Activated CD4-positive, CD25-positive, alpha-beta regulatory T cell treated with anti-CD3 and anti-CD28 coated beads, Interleukin-2, amount 50 U/mL, for 24 hours (primary cell): ENCODE data around the gene PRKAR1B.
A peak's percentile ranks its signal among the peaks of the same experiment; 100 is the strongest.

Source experiments
- ATAC-seq, 2 donors: fragments of 150-1000 bp; cut with Tn5 transposase; one replicate each; pipeline ENCODE4 v1.10.0; 2021; ENCODE audit warnings: mild to moderate bottlenecking in 1 of 2, moderate library complexity in 1 of 2

Gene PRKAR1B

DNA sequence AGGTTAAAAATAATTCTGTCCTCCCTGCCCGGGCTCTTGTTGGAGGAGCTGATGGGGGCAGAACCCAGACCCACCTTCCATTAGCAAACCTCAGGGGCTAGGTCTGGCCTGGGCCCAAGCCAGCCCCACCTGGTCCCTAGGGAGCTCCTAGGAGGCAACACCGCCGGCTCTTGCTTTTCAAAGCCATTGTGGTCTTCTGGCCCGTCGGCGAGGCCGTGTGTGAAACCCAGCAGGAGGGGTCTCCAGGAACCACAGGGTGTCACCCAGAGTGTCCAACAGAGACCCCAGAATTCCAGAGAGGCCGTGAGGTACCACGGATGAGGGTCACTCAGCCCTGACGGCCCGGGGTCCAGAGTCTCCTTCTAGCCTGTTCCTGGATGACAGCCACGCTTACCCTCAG lies 190.8 kb downstream of the PRKAR1B start:
- no peak for ATAC-seq

DNA sequence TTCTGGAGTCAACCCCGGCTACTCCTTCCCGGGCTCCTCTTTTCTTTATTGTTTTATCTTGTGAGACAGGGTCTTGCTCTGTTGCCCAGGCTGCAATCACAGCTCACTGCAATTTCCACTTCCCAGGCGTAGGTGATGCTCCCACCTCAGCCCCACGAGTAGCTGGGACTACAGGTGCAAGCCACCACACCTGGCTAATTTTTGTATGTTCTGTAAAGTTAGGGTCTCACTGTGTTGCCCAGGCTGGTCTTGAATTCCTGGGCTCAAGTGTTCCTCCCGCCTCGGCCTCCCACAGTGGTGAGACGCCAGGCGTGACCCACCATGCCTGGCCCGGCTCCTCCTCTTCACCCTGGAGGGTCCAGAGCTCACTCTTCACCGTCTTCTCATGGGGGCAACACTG lies 192.1 kb downstream of the PRKAR1B start:
- ATAC-seq, result no peak

DNA sequence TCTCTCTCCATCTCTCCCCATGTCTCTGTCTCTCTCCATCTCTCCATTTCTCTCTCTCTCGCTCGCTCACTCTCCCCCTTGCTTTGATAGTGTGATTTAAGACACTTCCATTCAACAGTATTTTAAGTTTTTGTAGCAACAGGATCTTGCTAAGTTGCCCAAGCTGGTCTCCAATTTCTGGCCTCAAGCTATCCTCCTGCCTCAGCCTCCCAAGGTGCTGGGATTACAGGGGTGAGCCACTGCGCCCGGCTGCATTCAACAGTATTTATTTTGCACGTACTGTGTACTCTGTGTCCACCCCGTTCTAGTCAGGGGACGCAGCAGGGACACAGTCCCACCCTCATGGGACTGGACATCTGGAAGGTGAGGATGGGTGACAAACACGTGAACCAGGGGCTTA lies 193.0 kb downstream of the PRKAR1B start:
- ATAC-seq, result no peak

DNA sequence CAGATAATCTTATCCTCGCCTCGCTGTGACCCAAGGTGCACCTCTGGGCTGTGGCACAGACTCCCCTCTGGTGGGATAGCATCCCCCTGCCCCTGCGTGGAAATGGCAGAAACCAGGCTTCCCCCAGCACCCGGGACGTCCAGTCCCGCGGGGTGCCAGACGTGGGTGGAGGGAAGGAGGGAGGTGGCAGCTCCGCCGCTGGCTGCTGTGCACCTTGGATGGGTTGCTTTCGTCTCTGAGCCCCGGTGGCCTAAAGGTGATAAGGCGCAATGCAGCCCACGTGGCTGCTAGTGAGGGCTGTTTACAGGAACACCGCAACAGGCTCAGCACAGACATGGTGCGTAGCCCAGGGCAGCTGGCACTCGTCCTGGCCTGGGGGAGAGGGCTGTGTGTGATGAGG lies 193.8 kb downstream of the PRKAR1B start:
- no peak for ATAC-seq

DNA sequence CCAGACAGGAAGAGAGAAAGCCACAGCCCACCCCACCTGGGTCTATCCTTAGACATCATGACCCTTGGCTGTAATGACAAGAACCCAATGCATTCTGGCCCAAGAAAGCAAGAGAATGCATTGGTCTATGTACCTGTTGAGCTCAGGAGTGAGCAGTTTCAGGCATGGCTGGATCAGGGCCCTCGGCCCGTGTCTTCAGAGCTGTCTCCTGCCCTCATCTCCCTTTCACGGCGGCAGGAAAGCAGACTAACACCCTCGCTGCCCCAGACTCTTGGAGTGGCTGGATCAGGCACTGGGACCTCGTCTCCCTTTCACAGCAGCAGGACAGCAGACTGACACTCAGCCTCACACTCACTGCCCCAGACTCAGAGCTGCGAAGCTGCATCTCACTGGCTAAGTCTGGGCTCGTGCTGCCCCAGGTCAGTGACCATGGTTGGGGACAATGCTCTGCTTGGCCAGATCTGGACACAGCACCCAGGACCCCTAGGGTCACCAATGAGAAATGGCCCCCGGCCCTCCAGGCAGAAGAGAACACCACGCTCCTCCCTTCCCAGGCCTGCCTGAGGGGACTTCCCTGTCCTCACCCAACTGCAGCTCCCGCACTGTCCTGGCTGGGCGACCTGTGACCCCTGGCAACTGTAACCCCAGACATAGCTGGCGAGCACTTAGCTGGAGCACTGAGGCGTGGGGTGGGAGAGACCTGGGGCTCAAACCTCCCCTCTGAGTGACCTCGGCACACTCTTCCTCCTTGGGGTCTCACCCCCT lies 194.5 kb downstream of the PRKAR1B start:
- no peak for ATAC-seq

DNA sequence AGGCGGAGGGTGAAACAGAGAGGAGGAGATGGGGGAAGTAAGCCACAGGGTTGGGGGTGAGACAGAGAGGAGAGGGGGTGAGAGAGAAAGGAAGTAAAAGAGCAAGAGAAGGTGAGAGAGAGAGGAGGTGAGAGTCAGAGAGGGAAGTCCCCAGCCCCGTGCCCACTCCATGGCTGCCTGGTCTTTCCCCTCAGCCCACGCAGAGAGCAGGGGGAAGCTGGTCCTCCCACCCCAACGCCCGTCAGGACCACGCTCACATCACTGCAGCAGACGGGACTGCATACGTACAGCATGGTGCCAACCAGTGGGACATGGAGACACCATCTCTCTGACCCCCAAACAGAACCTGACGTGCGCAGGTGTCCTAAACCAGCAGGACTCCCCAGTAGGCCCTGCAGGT lies 195.3 kb downstream of the PRKAR1B start:
- peak in 1 of 2 donors; percentile 61 for ATAC-seq

DNA sequence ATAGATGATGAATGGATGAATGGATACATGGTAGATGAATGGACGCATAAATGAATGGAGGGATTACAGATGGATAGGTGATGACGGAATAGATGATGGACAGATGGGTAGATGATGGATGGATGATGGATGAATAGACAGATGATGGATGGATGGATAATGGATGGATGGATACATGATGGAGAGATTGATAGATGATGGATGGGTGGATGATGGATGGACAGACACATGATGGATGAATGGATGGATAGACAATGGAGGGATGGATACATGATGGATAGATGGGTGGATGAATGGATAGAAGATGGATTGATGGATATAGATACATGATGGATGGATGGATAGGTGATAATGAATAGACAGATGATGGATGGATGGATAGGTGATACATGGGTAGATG lies 198.6 kb downstream of the PRKAR1B start:
- ATAC-seq, result no peak

DNA sequence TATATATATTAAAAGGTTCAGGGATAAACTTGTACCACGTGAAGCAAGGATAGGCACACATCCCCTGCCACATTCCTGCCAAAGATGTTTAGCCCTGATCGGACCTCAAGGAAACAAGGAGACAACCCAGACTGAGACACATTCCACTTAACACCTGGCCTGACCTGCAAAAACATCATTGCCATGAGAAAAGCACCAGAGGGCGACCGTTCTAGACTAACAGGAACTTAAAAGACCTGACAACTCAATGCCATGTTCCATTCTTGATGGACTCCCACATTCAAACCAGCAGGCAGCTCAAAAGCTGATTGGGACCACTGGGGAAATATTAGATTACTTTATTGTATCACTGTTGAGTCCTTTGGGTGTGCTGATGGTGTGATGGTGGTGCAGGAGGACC lies 199.4 kb downstream of the PRKAR1B start:
- no peak for ATAC-seq

DNA sequence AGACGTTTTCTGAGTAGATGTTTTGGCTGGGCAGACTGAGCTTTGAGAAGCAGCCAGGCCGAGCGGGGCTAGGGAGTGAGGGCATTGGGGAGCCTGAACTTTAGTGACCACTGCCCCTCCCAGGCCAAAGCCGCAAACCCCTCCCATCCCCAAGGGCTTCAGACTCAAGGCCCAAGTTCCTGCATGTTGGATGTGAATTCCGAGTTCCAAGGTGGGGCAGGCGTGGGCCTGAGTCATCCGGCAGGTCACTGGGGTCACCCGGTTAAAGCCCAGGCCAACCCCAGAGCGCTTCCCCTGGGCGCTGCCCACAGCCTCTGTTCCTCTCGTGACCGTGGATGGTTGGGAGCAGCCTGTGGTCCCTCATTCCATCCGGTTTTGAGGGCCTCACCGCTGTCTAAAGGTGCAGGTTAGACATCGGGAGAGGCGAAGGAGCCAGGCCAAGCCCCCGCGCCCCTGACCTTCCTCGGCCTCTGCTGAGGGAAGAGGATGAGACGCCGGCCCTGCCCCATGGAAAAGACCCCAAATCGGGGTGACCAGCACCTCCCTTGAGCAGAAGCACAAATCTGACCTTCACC lies 200.5 kb downstream of the PRKAR1B start:
- no peak for ATAC-seq

DNA sequence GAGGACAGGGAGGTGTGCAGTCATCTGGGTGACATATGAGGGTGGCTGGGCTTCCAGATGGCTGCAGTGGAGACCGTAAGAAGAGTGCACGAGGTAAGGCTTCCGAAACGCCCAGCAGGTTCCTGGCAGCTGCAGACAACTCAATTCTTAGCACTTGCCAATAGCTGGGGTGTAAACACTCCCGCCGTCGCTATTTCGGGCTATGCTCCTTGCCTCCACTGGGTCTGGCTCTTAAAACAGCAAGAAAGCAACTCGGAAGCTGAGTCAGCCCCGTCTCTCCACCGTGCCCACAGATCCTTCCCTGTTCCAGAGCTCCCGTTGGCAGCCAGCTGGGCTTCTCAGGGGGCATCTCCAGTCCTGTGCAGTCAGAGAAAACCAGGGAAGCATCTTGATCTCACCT lies 201.3 kb downstream of the PRKAR1B start:
- ATAC-seq, result no peak

DNA sequence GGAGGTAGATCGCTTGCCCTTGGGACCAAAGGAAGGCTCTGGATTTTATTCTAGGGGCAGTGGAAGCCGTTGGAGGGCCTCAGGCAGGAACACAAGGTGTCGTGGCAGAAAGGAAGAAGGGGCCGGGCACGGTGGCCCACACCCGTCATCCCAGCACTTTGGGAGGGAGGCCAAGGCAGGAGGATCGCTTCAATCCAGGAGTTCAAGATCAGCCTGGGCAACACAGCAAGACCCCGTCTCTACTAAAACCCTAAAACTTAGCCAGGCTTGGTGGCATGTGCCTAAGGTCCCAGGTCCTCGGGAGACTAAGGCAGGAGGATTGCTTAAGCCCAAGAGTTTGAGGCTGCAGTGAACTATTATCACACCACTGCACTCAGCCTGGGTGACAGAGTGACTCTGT lies 202.3 kb downstream of the PRKAR1B start:
- ATAC-seq, result no peak

DNA sequence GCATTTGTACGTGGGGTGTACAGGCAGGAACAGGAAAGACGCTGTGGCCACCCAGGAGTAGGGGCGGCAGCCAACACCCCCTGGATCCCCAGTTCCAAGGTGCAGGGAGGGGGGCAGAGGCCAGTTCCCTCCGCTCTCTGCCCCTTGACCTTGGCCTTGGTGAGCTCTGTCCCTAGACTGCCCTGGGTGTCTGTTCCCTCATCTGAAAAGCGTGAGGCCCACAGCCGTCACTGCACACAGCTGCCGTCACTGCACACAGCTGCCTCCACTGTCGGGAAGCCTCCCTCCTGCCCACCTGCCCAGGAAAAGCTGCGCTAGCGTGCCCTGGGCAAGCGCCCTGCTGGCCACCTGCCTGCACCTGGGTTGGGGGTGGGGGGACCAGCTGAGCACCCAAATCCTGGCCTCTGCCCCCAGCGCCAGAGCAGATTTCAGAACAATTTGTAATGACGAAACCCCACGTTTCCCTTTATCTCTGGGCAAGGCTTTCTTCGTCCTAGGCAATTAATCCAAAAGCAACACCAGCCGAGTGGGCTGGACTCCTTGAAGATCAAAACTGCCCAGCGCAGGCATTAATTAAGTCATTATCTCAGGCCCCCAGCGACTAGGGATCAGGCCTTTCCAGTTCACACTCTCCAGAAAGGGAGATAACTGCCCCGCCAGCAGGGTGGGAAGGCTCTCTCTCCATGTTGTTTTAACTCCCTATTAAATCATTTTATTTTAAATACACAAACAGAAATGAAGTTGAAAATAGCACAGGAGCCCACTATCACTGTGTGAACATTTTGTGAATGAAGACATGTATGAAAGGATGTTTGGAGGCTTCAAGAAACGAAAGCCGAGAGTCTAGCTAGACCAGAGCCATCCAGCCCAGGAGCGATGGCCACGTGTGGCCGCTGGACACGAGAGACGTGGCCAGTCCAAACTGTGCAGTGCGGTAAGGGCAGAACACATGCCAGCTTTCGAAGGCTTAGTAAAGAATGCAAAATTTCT lies 203.4 kb downstream of the PRKAR1B start:
- no peak for ATAC-seq

DNA sequence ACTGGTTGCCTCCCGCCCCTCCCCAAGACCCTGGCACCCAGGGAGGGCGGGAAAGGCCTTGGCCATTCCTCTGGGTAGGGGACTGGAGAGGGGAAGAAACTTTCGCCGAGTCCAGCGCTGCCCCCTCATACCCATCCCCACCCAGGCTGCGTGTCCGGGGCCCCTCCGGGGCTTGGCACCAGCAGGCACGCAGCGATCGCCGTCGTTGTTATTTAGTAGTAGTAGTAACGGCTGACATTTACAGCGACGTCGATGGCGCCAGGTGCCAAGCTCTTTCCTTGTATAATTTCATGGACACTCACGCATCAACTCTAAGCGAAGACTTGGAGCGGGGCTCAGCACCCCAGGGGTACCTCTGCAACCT lies 204.1 kb downstream of the PRKAR1B start:
- no peak for ATAC-seq

DNA sequence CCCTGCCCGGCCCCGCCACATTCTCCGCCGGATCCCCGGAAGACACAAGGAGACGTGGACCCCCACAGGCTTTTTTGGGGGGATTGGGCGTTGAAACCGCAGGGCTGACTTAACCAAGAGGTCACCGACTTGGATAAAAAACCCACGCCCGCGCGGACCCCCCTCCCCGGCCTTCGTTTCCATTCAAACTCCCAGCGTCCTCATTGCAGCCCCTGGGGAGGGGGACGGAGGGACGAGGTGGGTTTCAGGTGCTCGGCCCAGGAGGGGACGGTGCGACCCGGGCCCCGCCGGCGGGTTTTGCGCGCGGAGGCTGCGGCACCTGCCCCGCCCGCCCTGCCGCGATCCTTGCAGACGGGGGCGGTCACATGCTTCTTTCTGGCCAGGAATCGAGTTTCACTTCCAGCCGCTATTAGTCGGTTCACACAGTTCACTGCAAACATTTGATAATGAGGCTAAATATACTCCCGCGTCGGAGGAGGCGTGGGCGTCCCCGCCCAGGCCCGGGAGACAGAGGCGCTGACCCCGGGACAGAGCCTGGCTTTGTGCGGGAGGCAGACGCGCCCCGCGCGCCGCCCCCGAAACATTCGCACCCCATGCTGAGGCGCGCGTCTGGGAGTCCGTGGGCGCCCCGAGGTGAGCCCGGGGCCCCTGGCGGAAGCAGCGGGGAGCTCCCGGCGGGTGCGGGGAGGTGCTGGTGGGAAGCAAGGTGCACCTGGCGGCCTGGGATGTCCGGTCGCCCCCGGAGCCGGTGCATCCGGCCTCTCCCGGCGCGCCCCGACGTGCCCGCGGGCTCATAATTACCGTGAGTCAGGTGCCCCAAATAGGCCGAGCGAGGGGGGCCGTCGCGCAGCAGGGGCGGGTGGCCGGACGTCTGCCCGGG lies 204.8 kb downstream of the PRKAR1B start:
- ATAC-seq, result no peak

DNA sequence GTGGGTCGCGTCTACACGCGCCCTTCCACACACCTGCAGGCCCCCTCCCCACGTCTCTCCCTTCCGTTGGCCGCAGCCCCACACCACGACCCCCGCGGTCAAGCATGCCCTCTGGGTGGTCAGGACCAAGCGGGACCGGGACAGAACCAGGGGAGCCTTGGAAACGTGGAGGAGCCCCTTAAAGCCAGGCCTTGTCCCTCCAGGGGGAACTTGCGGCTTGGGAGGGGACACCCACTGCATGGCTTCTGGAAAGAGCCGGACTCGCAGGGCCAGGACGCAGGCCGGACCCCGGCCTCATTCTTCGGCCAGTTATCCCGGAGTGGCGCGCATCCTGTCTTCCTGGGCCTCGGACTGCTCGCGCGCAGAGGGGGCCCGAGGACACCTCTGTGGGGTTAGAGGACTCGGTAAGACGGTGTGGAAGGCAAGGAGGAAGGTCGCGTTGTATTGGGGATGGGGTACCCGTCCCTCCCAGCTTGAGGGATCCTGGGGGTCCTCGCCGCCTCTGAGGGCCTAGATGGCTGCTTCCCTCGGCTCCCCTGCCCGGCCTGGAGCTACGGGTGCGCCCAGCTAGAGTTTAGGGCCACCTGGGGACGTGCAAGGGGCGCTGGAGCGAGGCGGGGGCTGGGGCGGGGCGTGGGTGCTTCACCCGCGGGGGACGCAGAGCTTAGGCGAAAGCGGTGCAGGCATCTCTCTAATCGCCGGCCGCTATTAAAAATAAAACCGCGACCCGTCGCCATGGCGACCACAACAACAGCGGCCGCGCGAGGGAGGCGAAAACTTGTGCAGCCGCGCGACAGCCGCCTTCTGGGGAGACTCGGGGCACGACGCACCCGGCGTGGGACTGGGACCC lies 205.6 kb downstream of the PRKAR1B start:
- ATAC-seq, result no peak

DNA sequence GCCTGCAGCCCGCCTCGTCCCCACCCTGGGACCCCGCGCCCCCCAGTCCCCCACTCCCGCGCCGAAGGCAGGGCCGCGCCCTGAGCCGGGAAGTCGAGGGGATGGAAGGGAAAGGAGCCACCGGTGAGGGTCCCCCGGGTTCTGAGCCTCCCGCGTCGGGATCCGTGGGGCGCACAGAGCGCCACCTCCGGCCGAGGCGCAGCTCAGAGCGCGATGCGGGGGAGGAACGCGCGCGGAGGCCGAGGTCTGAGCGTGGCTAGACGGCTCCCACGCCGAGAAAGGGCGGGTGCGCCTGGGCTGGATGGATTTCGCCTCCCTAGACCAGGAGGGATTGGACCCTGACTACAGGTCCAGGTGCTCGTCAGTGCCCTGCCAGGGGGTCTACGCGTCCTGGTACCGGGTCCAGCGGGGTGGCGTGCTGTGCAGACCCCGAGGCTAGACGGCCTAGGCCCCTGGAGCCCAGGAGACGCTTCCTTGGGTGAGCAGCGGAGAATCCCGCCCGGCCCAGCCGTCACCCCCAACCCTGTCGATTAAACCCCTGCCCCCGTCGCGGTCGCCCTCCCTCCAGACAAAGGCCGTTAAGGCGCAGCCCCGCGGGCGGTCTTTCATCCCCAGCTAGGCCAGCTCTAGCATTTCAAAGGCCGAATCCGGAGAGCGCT lies 206.4 kb downstream of the PRKAR1B start:
- no peak for ATAC-seq

DNA sequence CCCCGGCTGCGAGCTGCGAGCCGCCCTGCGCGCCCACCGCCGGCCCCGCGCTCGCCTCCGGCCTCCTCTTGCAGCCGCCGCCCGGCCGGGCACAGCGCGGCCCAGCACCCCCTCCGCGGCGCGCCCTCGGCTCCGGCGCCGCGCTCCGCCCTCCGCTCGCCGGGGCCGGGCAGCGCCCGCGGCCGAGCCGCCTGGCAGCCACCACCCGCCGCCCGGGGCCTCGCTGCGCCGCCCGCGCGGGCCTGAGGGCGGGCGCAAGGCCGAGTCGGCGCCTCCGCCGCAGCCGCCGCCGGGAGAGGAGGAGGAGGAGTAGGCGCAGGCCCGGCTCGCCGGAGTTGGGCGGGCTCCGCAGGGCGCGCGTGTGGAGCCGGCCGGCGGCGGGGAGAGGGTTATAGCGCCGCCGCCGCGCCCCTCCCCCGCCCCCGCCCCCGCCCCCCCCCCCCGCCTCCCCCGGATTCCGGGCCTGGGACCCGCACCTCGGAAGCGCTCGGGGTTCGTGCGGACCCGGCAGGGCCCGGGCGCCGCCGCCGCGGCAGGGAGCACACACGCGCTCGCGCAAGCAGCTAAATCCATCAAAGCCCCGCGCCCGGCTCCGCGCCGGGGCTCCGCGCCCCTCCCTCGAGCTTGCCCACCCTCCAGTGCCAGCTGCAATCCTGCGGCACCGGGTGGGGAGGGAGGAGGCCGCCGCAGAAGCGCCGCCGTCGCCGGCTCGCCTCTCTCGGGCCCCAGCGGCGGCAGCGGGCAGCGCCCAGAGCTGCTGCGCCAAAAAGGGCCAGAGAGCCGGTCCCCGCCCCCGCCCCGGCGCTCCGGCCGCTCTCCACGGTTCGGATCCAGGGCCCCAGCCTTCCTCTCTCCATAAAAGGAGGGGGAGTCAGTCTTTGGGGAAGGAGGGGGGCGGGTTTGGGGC lies 207.3 kb downstream of the PRKAR1B start, which contains the start of gene PDGFA:
Gene PDGFA, minus strand, starts transcription at position 363 of the 907 bp plus-strand sequence. CDS start 845 bp downstream, outside the sequence.
- ATAC-seq, result peak; percentile 32 to 42

DNA sequence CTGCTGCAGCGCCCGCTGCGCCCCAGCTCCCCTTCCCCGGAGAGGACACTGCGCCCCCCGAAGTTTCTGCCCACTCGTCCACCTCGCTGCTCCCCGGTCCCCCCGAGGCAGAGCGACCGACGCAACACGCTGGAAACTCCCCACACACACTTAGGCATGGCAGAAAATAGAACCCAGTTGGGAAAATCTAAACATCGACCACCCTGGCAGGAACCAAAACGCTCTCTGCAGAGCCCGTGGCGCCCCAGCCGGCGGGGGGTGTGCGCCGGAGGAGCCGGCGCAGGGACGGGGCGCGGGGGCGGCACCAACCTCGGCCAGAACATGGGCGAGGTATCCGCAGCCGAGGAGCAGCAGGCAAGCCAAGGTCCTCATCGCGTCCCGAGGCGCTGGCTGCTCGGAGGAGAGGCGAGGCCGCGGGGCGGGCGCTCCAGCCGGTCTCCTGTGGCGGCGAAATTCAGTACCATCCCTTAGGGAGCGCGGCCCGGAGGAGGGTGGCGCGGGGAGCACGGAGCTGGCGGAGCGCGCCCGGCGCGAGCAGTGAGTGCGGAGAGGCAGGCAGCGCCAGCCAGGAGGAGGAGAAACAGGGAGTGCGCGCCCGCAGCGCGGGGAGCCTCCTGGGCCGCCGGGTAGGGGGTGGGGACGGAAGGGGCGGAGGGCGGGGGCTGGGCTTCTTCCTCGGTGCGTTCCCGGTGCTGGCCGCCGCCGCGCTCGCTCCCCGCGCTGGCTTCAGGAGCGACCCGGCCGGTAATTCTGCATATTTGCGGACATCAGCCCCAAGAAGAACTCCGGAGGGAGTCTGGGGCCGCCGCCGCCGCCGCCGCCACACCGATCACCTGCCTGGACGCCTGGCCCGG lies 208.2 kb downstream of the PRKAR1B start:
- peak; percentile 28 to 36 for ATAC-seq
